AML-193 (cell line): Measurements from ENCODE around the gene MAST3.

ENCODE experiments used
- DNase-seq, 2 experiments: peaks; one replicate each; lab custom pipeline; 2025; lab: John Stamatoyannopoulos, UW

Gene MAST3

GRCh38 chr19:18112989-18113478, 15.5 kb downstream of the MAST3 start:
- peak; percentile 66 to 71 for DNase-seq

- no peak for DNase-seq
Measured at GRCh38 chr19:18113827-18114226, 16.2 kb downstream of the MAST3 start.

GRCh38 chr19:18114483-18114882, 16.9 kb downstream of the MAST3 start:
- DNase-seq: no peak

GRCh38 chr19:18117364-18117691, 19.8 kb downstream of the MAST3 start:
- DNase-seq: no peak

- peak; percentile 75 to 77 for DNase-seq
Measured at GRCh38 chr19:18117692-18118378, 20.3 kb downstream of the MAST3 start.

GRCh38 chr19:18118420-18119012, 20.9 kb downstream of the MAST3 start:
- DNase-seq: no peak

- DNase-seq: no peak
Measured at GRCh38 chr19:18119013-18119716, 21.6 kb downstream of the MAST3 start.

- no peak for DNase-seq
Measured at GRCh38 chr19:18119717-18120105, 22.1 kb downstream of the MAST3 start.

- no peak for DNase-seq
Measured at GRCh38 chr19:18120127-18120526, 22.5 kb downstream of the MAST3 start.

GRCh38 chr19:18121166-18121565, 23.6 kb downstream of the MAST3 start:
- no peak for DNase-seq

GRCh38 chr19:18122424-18122823, 24.8 kb downstream of the MAST3 start:
- DNase-seq: no peak

GRCh38 chr19:18122860-18123795, 25.6 kb downstream of the MAST3 start:
- no peak for DNase-seq

- no peak for DNase-seq
Measured at GRCh38 chr19:18123819-18124218, 26.2 kb downstream of the MAST3 start.

- DNase-seq: no peak
Measured at GRCh38 chr19:18126097-18126496, 28.5 kb downstream of the MAST3 start.

- peak; percentile 70 to 77 for DNase-seq
Measured at GRCh38 chr19:18128044-18128443, 30.5 kb downstream of the MAST3 start.

GRCh38 chr19:18128805-18129204, 31.2 kb downstream of the MAST3 start:
- no peak for DNase-seq

GRCh38 chr19:18130523-18131242, 33.1 kb downstream of the MAST3 start:
- DNase-seq: no peak

GRCh38 chr19:18131841-18132596, 34.4 kb downstream of the MAST3 start:
- no peak for DNase-seq

- no peak for DNase-seq
Measured at GRCh38 chr19:18135712-18136584, 38.4 kb downstream of the MAST3 start.

GRCh38 chr19:18137242-18137641, 39.7 kb downstream of the MAST3 start:
- DNase-seq: no peak
